Bronchial epithelial cell (primary cell): ENCODE data around the gene TDRD7. TPM values are rescaled to one million over a fixed set of nuclear protein-coding genes. Genes with fewer than 3 reads are reported as not detected.

Experiments used
- DNase-seq: peaks from one replicate; pipeline ENCODE4 v3.0.0-alpha.2; 2010; ENCODE audit warnings: low read depth
- FAIRE-seq: peaks from 2 replicates; lab custom pipeline; 2011; peaks lifted over from hg19 to GRCh38; lab: Jason Lieb, UNC
- H3K27me3 ChIP-seq: 2 replicates; pipeline ENCODE4 v1.5.1; 2011; ENCODE audit warnings: low read length; ENCODE audit not compliant: control insufficient read depth, insufficient read depth
- H3K36me3 ChIP-seq: 2 replicates; pipeline ENCODE4 v1.5.1; 2011; ENCODE audit warnings: low read length; ENCODE audit not compliant: control insufficient read depth, insufficient read depth
- H3K4me3 ChIP-seq: 2 replicates; pipeline ENCODE4 v1.5.1; 2011; ENCODE audit warnings: mild to moderate bottlenecking, low read depth, low read length, control low read depth
- total RNA-seq: library from RNA; depleted of rRNA; stranded (reverse); fragments of >200 nt; gene quantifications from 2 replicates; pipeline ENCODE4 v1.2.1, GENCODE V29; 2014
- TF ChIP-seq, protein P1 (sequence below): IDR thresholded peaks from 2 replicates; pipeline ENCODE4 v1.5.1; 2011; ENCODE audit warnings: mild to moderate bottlenecking, moderate library complexity, low read length, control low read depth, inconsistent platforms; ENCODE audit not compliant: insufficient read depth, severe bottlenecking

The TDRD7 gene
- total RNA-seq, 1 donor from 2014 or later = 1.8 TPM

GRCh38 chr9:97515662-97516061 lies 103.8 kb downstream of the TDRD7 start:
- Histone ChIP-seq H3K4me3 (no peak overlapping the region), H3K27me3 (no peaks in the 10 kb centered on the region), H3K36me3 (no peaks in the 10 kb centered on the region)
- no peak for FAIRE-seq
- DNase-seq = no peak
- TF ChIP-seq, protein P1, sequence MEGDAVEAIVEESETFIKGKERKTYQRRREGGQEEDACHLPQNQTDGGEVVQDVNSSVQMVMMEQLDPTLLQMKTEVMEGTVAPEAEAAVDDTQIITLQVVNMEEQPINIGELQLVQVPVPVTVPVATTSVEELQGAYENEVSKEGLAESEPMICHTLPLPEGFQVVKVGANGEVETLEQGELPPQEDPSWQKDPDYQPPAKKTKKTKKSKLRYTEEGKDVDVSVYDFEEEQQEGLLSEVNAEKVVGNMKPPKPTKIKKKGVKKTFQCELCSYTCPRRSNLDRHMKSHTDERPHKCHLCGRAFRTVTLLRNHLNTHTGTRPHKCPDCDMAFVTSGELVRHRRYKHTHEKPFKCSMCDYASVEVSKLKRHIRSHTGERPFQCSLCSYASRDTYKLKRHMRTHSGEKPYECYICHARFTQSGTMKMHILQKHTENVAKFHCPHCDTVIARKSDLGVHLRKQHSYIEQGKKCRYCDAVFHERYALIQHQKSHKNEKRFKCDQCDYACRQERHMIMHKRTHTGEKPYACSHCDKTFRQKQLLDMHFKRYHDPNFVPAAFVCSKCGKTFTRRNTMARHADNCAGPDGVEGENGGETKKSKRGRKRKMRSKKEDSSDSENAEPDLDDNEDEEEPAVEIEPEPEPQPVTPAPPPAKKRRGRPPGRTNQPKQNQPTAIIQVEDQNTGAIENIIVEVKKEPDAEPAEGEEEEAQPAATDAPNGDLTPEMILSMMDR = no peak

GRCh38 chr9:97516111-97516510 lies 104.2 kb downstream of the TDRD7 start:
- Histone ChIP-seq H3K4me3 (no peak overlapping the region), H3K36me3 (no peaks in the 10 kb centered on the region), H3K27me3 (no peaks in the 10 kb centered on the region)
- FAIRE-seq = no peak
- TF ChIP-seq, protein P1 = no peak
- DNase-seq = no peak

GRCh38 chr9:97517331-97518089 lies 105.6 kb downstream of the TDRD7 start:
- FAIRE-seq (no peak), DNase-seq (no peak)
- H3K27me3 ChIP-seq = no peaks in the 10 kb centered on the region
- TF ChIP-seq, protein P1 = no peak
- no peaks in the 10 kb centered on the region for H3K36me3 ChIP-seq
- no peak overlapping the region for H3K4me3 ChIP-seq

DNA sequence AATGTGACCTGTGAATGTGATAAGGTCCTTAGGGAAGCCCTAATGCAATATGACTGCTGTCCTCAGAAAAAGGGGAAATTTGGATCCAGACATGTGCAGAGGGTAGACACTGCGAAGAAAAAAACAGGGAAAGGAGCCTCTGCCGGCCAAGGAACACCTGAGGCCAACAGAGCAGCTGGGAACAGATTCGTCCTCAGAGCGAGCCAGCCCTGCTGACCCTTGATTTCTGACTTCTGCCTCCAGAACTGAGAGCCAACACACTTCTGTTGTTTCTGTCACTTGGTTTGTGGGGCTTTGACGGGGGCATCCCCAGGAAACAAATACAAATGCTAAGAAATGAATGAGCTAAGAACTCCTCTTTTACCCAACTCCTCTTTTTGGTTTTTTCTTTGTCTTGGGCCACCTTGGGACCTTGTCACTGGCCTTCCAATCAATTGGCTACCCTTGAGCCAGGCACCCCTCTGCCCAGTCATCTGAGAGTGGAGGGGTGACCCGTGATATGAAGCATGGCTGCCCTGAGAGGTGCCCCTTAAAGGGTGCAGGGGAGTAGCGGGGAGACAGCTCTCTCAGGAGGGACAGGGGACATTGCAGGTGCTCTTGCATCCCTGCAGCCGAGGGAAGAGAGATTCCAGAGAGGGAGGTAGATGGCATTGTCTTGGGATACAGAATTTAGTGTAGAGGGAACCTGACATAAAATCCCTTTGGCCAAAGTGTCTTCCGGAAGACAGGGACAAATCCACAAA lies 106.4 kb downstream of the TDRD7 start:
- FAIRE-seq (no peak), DNase-seq (no peak)
- Histone ChIP-seq H3K36me3 (no peaks in the 10 kb centered on the region), H3K4me3 (no peak overlapping the region), H3K27me3 (no peaks in the 10 kb centered on the region)
- TF ChIP-seq, protein P1 = no peak

DNA sequence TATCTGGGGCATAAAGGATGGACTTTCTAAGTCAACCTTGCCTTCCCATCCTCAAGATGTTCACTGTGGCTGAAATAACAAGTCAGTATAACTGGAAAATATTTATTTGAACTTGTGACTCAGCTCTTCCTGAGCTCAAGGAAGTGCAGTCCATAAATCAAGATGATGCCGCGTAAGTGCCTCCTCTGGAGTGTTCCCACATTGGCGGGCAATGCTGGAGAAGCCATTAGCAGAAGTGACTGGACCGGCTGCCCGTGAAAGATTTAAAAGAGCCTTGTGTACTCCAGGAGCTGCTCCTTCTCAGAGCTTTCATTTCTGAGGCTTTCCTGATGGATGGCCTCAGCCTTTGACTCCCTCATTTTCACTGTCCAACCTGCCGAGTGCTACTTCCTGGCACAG lies 107.0 kb downstream of the TDRD7 start:
- DNase-seq = peak; percentile 35
- H3K4me3 ChIP-seq = no peak overlapping the region
- no peaks in the 10 kb centered on the region for H3K27me3 ChIP-seq

More for the DNA sequence above, 107.0 kb downstream of the TDRD7 start:
- TF ChIP-seq, protein P1 = no peak
- no peaks in the 10 kb centered on the region for H3K36me3 ChIP-seq
- no peak for FAIRE-seq
